Measurements from ENCODE around the gene ASB10.

DNA sequence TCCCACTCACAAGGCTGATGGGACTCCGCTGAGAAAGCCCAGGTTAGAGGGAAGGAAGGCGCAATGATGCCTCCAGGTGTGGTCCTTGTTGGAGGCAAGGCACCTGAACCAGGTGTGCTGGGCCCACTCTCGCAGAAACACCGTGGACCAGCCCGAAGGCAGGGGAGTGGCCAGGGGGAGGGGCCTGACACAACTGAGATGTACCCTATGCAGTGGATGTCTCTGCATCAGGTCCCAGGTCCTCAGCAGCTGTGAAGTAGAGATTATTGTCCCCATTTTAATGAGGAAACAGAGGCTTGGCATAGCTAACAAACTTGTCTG lies 51.6 kb downstream of the ASB10 start:
- TF ChIP-seq, protein P1, sequence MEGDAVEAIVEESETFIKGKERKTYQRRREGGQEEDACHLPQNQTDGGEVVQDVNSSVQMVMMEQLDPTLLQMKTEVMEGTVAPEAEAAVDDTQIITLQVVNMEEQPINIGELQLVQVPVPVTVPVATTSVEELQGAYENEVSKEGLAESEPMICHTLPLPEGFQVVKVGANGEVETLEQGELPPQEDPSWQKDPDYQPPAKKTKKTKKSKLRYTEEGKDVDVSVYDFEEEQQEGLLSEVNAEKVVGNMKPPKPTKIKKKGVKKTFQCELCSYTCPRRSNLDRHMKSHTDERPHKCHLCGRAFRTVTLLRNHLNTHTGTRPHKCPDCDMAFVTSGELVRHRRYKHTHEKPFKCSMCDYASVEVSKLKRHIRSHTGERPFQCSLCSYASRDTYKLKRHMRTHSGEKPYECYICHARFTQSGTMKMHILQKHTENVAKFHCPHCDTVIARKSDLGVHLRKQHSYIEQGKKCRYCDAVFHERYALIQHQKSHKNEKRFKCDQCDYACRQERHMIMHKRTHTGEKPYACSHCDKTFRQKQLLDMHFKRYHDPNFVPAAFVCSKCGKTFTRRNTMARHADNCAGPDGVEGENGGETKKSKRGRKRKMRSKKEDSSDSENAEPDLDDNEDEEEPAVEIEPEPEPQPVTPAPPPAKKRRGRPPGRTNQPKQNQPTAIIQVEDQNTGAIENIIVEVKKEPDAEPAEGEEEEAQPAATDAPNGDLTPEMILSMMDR (IDR thresholded peaks at IDR 0.05) = no peak
- no peak for TF ChIP-seq POLR2A (IDR thresholded peaks at IDR 0.05)
- TF ChIP-seq EP300 (IDR thresholded peaks at IDR 0.05) = no peak
